H1 (cell line): Measurements from ENCODE around the gene KLF7. TPM values are rescaled to one million over a fixed set of nuclear protein-coding genes. Genes with fewer than 3 reads are reported as not detected.

ENCODE experiments used
- CTCF ChIA-PET: fragments of 300-600 bp; sonication (Branson Sonifier 250); formaldehyde crosslinking; loops from one replicate; lab custom pipeline; 2021; ENCODE audit not compliant: partially characterized antibody; lab: Charles Lee
- POLR2A ChIA-PET: fragments of 300-600 bp; sonication (Branson Sonifier 250); formaldehyde crosslinking; loops from one replicate; lab custom pipeline; 2021; ENCODE audit warnings: inconsistent platforms; ENCODE audit not compliant: partially characterized antibody; lab: Charles Lee
- DNase-seq, 2 experiments: peaks; one replicate each; pipeline versions ENCODE4 v3.0.0 to v3.0.0-alpha.2; 2010 to 2022; ENCODE audit warnings: low spot score in 2 of 2, low read depth in 1 of 2, mixed read lengths in 1 of 2
- FAIRE-seq: peaks from 2 replicates; lab custom pipeline; 2011; peaks lifted over from hg19 to GRCh38; lab: Jason Lieb, UNC
- H2AFZ ChIP-seq: 2 replicates; pipeline ENCODE4 v1.8.1; 2012; ENCODE audit warnings: low read length, inconsistent platforms
- H2AK5ac ChIP-seq: 2 replicates; pipeline ENCODE4 v1.6.1; 2013; ENCODE audit warnings: low read depth, low read length
- H2BK120ac ChIP-seq: replicated peaks from 2 replicates; pipeline ENCODE3; 2013; ENCODE audit warnings: low read depth, low read length, inconsistent platforms
- H2BK12ac ChIP-seq: 2 replicates; pipeline ENCODE4 v1.6.1; 2013; ENCODE audit warnings: low read depth, low read length
- H2BK15ac ChIP-seq: 2 replicates; pipeline ENCODE4 v1.6.1; 2013; ENCODE audit warnings: low read length
- H2BK20ac ChIP-seq: 2 replicates; pipeline ENCODE4 v1.6.1; 2013; ENCODE audit warnings: low read length
- H2BK5ac ChIP-seq: 2 replicates; pipeline ENCODE4 v1.6.1; 2013; ENCODE audit warnings: low read depth, low read length
- H3K14ac ChIP-seq: 2 replicates; pipeline ENCODE4 v1.6.1; 2013; ENCODE audit warnings: inconsistent platforms; ENCODE audit not compliant: insufficient read length
- H3K18ac ChIP-seq: 2 replicates; pipeline ENCODE4 v1.6.1; 2013; ENCODE audit warnings: low read length; ENCODE audit errors: extremely low read depth
- H3K23ac ChIP-seq: 2 replicates; pipeline ENCODE4 v1.6.1; 2013; ENCODE audit warnings: inconsistent platforms; ENCODE audit not compliant: insufficient read length
- H3K23me2 ChIP-seq: 2 replicates; pipeline ENCODE4 v1.6.1; 2013; ENCODE audit warnings: low read depth, low read length
- H3K27ac ChIP-seq: 2 replicates; pipeline ENCODE4 v1.6.1; 2011; ENCODE audit warnings: low read depth, low read length, inconsistent platforms
- H3K27me3 ChIP-seq, 4 experiments: replicated peaks in 1 of 4; 1 replicate in 1 of 4; 2 replicates in 3 of 4; pipeline versions ENCODE4 v1.6.1 to v1.8.1; 2011 to 2013; ENCODE audit warnings: low read length in 3 of 4, mild to moderate bottlenecking in 3 of 4, inconsistent platforms in 2 of 4, mixed read lengths in 2 of 4, moderate library complexity in 1 of 4; ENCODE audit not compliant: control insufficient read depth in 3 of 4, insufficient read depth in 3 of 4; ENCODE audit errors: extremely low read depth in 1 of 4
- H3K36me3 ChIP-seq, 4 experiments: 2 replicates each; pipeline versions ENCODE4 v1.6.1 to v1.8.1; 2011 to 2013; ENCODE audit warnings: mild to moderate bottlenecking in 4 of 4, low read length in 3 of 4, moderate library complexity in 2 of 4, control low read depth in 1 of 4, inconsistent platforms in 1 of 4; ENCODE audit not compliant: insufficient read depth in 4 of 4, control insufficient read depth in 2 of 4
- H3K4ac ChIP-seq: replicated peaks from 2 replicates; pipeline ENCODE3; 2013; ENCODE audit warnings: low read length, low read depth, mixed read lengths, inconsistent platforms; ENCODE audit not compliant: insufficient read length
- H3K4me1 ChIP-seq, 4 experiments: replicated peaks in 1 of 4; 1 replicate in 1 of 4; 2 replicates in 3 of 4; pipeline versions ENCODE4 v1.6.1 to v1.8.1; 2011 to 2013; ENCODE audit warnings: low read length in 3 of 4, inconsistent platforms in 2 of 4, mixed read lengths in 1 of 4; ENCODE audit not compliant: insufficient read depth in 4 of 4, control insufficient read depth in 3 of 4
- H3K4me2 ChIP-seq, 2 experiments: 2 replicates each; pipeline versions ENCODE4 v1.6.1 to v1.8.1; 2011 to 2013; ENCODE audit warnings: low read depth in 2 of 2, low read length in 2 of 2, control low read depth in 1 of 2, inconsistent platforms in 1 of 2, mild to moderate bottlenecking in 1 of 2; ENCODE audit not compliant: insufficient read depth in 1 of 2
- H3K4me3 ChIP-seq, 4 experiments: fragments of 200-600, 300-600 bp in 1 of 4; sonication (generic), shearing (Covaris generic), sonication (Bioruptor Twin) in 1 of 4; 2 replicates each; pipeline versions ENCODE4 v1.5.1 to v1.8.1; 2011 to 2016; ENCODE audit warnings: low read length in 4 of 4, low read depth in 3 of 4, control low read depth in 2 of 4, inconsistent platforms in 2 of 4, mild to moderate bottlenecking in 2 of 4, mixed read lengths in 1 of 4, moderate library complexity in 1 of 4; ENCODE audit not compliant: insufficient read depth in 2 of 4; ENCODE audit errors: extremely low read depth in 1 of 4
- H3K56ac ChIP-seq: replicated peaks from 2 replicates; pipeline ENCODE3; 2013; ENCODE audit warnings: low read depth, mild to moderate bottlenecking, mixed read lengths, low read length, inconsistent platforms; ENCODE audit not compliant: insufficient read length
- H3K79me1 ChIP-seq: 2 replicates; pipeline ENCODE4 v1.6.1; 2013; ENCODE audit warnings: low read depth, low read length, control low read depth
- H3K79me2 ChIP-seq, 2 experiments: 2 replicates each; pipeline versions ENCODE4 v1.6.1 to v1.8.1; 2012 to 2013; ENCODE audit warnings: low read length in 2 of 2, mild to moderate bottlenecking in 2 of 2, inconsistent platforms in 1 of 2; ENCODE audit not compliant: insufficient read depth in 2 of 2, control insufficient read depth in 1 of 2
- H3K9ac ChIP-seq, 4 experiments: replicated peaks in 1 of 4; 1 replicate in 1 of 4; 2 replicates in 3 of 4; pipeline versions ENCODE4 v1.6.1 to v1.8.1; 2011 to 2013; ENCODE audit warnings: low read depth in 3 of 4, low read length in 3 of 4, control low read depth in 2 of 4, mild to moderate bottlenecking in 2 of 4, moderate library complexity in 2 of 4, inconsistent platforms in 1 of 4; ENCODE audit errors: extremely low read depth in 1 of 4
- H3K9me3 ChIP-seq, 2 experiments: 2 replicates each; pipeline versions ENCODE4 v1.6.1 to v1.8.1; 2012 to 2013; ENCODE audit warnings: mild to moderate bottlenecking in 2 of 2, moderate library complexity in 2 of 2, control low read depth in 1 of 2, inconsistent platforms in 1 of 2, low read depth in 1 of 2, low read length in 1 of 2, mixed read lengths in 1 of 2; ENCODE audit not compliant: insufficient read depth in 2 of 2
- H4K20me1 ChIP-seq, 2 experiments: replicated peaks in 1 of 2; 2 replicates each; pipeline versions ENCODE3 to v1.8.1; 2011 to 2013; ENCODE audit warnings: inconsistent platforms in 2 of 2, low read length in 2 of 2, mild to moderate bottlenecking in 1 of 2; ENCODE audit not compliant: insufficient read depth in 2 of 2, control insufficient read depth in 1 of 2
- H4K5ac ChIP-seq: 2 replicates; pipeline ENCODE4 v1.6.1; 2013; ENCODE audit warnings: low read length, low read depth, mixed read lengths, inconsistent platforms; ENCODE audit not compliant: insufficient read length
- H4K8ac ChIP-seq: 2 replicates; pipeline ENCODE4 v1.8.0; 2013; ENCODE audit warnings: mild to moderate bottlenecking, moderate library complexity, low read length, inconsistent platforms; ENCODE audit not compliant: insufficient read depth; ENCODE audit errors: extremely low read depth
- H4K91ac ChIP-seq: replicated peaks from 2 replicates; pipeline ENCODE3; 2013; ENCODE audit warnings: low read length, mixed read lengths, inconsistent platforms; ENCODE audit not compliant: insufficient read length
- WGBS, 2 experiments: shearing (Covaris generic) in 1 of 2; methylation state at CpG; one replicate each; pipeline versions ENCODE4 v1.1.6 to v1.1.7; 2013 to 2015; ENCODE audit warnings: low lambda C conversion rate in 2 of 2, mixed read lengths in 2 of 2, inconsistent platforms in 1 of 2, low coverage in 1 of 2, missing lambda C conversion rate in 1 of 2; ENCODE audit not compliant: insufficient replicate concordance in 2 of 2, insufficient coverage in 1 of 2, insufficient read length in 1 of 2; ENCODE audit errors: extremely low coverage in 1 of 2, missing lambda C conversion rate in 1 of 2; 5-methylcytosine and 5-hydroxymethylcytosine counted together
- polyA plus RNA-seq, 7 experiments: library from polyadenylated mRNA; depleted of rRNA in 3 of 7; stranded (reverse) in 5 of 7; unstranded in 2 of 7; fragments of >200 nt in 5 of 7; fragments of 200-250 nt in 2 of 7; gene quantifications; 1 replicate in 5 of 7; 2 replicates in 1 of 7; 4 replicates in 1 of 7; pipeline versions ENCODE4 v1.2.1 to v1.2.3, GENCODE V29; 2011 to 2013; ENCODE audit warnings: missing spikeins in 2 of 7, mixed read lengths in 2 of 7
- total RNA-seq: library from RNA; stranded (reverse); fragmentation: NEBNext Ultra II Directional; extraction: Animal tissue kit (Norgen Biotek cat#: 25700); gene quantifications from 2 replicates; pipeline ENCODE4 v1.2.1, GENCODE V29; 2021

Gene KLF7
- total and polyA plus RNA-seq, 2 of the 8 experiments (the other 6 are each of a cell fraction or from before 2014, with no cell fraction given) = 9.6 to 23.3 TPM

GRCh38 chr2:207101984-207102383 is 63.8 kb downstream of the KLF7 start:
- Histone ChIP-seq H3K14ac (no peak overlapping the region), H3K23ac (no peak overlapping the region), H2BK120ac (no peak overlapping the region), H2BK15ac (no peak overlapping the region), H4K20me1 (no peaks in the 10 kb centered on the region), H3K36me3 (peaks cover 0 to 8% (median 2%) of the 10 kb centered on the region in 4 experiments; a peak in 3 of 8 replicates), H4K5ac (no peak overlapping the region), H3K79me2 (peaks cover 3 to 4% of the 10 kb centered on the region in 2 experiments; a peak in 2 of 4 replicates), H3K79me1 (peaks cover 4% of the 10 kb centered on the region), H2AK5ac (no peak overlapping the region), H3K23me2 (no peaks in the 10 kb centered on the region), H2BK20ac (no peak overlapping the region), H3K4me1 (peaks cover 0 to 5% (median 0%) of the 10 kb centered on the region in 4 experiments; a peak in 1 of 7 replicates), H3K4me2 (no peak overlapping the region), H3K56ac (no peak overlapping the region), H3K4ac (no peak overlapping the region), H3K18ac (no peak overlapping the region), H4K91ac (no peak overlapping the region), H2BK12ac (no peak overlapping the region), H3K9me3 (no peaks in the 10 kb centered on the region), H3K27me3 (no peaks in the 10 kb centered on the region), H3K4me3 (no peak overlapping the region), H4K8ac (no peak overlapping the region), H3K27ac (no peak overlapping the region), H2BK5ac (no peak overlapping the region), H3K9ac (no peak overlapping the region), H2AFZ (no peak overlapping the region)
- DNase-seq (no peak), FAIRE-seq (no peak)
- ChIA-PET CTCF (interaction anchor here (0.6 to 1.9 kb wide), 3 partner anchors 10 to 90 kb away, joined by 3 to 4 read pairs (median 3); no protein-coding TSS in a partner anchor), POLR2A (interaction anchor here (1.0 kb wide), 1 partner anchor 19 kb away, joined by 4 read pairs; no protein-coding TSS in a partner anchor)
- WGBS, 2 experiments = 80% methylated on average over 1 of the region's 1 CpG; no CpG with 5 or more reads in 1 of the 2 experiments
